HL-60 (cell line): Measurements from ENCODE around the gene SH3BP1.

Experiments used
- DNase-seq, 2 experiments: peaks; one replicate each; pipeline ENCODE4 v3.0.0-alpha.2; 2010 to 2020; ENCODE audit warnings: low read depth in 1 of 2, low spot score in 1 of 2
- H3K27ac ChIP-seq: fragments of 250-450 bp; sonication (Bioruptor Pico); replicated peaks from 2 replicates; pipeline ENCODE4 v1.5.1; 2020; ENCODE audit warnings: mild to moderate bottlenecking, moderate library complexity
- H3K27me3 ChIP-seq: fragments of 250-450 bp; sonication (Bioruptor Pico); 2 replicates; pipeline ENCODE4 v1.5.1; 2021; ENCODE audit warnings: mild to moderate bottlenecking, moderate library complexity; ENCODE audit not compliant: insufficient read depth, poor library complexity, severe bottlenecking
- H3K4me3 ChIP-seq: replicated peaks from 2 replicates; pipeline ENCODE4 v1.5.1; 2011; ENCODE audit warnings: mild to moderate bottlenecking, control low read depth, low read length; ENCODE audit not compliant: insufficient read depth
- GABPA ChIP-seq: IDR thresholded peaks from 2 replicates; pipeline ENCODE4 v1.6.1; 2012; ENCODE audit warnings: low read depth
- POLR2AphosphoS5 ChIP-seq: IDR thresholded peaks from 2 replicates; pipeline ENCODE4 v1.6.1; 2012; ENCODE audit warnings: low read depth
- SPI1 ChIP-seq: IDR thresholded peaks from 2 replicates; pipeline ENCODE4 v1.6.1; 2012; ENCODE audit warnings: low read depth, mild to moderate bottlenecking, borderline replicate concordance
- TF ChIP-seq, protein P1 (sequence below): IDR thresholded peaks from one replicate; pipeline ENCODE4 v1.5.1; 2011; ENCODE audit warnings: low read length, control low read depth, inconsistent platforms; ENCODE audit not compliant: insufficient read depth
- TF ChIP-seq, protein P2 (sequence below): IDR thresholded peaks from 2 replicates; pipeline ENCODE4 v1.6.1; 2012; ENCODE audit warnings: low read depth; ENCODE audit not compliant: insufficient replicate concordance

The SH3BP1 gene

DNA sequence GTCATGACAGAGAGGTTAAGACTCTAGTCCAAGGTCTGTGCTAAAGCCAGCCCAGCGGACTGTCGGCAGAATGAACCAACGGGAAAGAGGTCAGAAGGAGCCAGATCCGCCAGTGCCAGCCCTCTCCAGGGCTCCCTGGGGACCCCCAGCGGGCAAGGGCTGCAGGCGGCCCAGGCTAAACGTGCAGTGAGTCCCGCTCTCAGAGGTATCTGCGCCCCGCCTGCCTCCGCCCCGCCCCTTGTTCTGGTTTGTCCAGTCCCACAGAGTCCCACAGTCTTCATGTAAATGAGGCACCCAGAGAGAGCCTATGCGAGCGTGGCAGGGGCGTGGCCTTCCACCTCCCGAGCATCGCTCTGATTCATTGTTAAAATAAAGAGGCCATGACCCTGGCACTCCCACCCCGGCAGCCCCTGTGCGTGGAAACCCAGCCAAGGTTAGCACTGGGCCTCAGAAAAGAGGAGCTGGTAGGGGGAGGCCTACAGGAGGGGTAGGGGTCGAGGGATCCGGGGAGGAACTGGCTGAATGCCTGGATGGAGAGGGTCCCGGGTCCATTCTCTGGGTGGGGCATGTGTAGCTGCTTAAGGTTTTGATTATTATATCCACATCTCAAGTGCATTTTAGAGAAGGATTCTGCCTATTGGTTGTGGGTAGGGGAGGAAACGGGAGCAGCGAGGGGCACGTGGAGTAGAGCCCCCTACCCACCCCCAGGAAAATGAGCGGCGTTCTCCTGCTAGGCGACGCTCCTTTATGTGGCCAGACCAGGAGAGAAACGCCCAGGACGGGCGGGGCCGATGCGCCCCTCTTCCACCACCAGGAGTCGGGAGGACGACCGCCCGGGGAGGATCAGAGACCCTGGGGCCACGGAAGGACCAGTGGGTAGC is 57.4 kb downstream of the SH3BP1 start, which contains the start of gene TRIOBP:
TSS of gene TRIOBP (plus strand) at position 392 of the 881 bp plus-strand sequence. CDS start 4,318 bp downstream, outside the sequence.
- H3K27me3 ChIP-seq: no peaks in the 10 kb centered on the region
- DNase-seq: no peak
- TF ChIP-seq, protein P1, sequence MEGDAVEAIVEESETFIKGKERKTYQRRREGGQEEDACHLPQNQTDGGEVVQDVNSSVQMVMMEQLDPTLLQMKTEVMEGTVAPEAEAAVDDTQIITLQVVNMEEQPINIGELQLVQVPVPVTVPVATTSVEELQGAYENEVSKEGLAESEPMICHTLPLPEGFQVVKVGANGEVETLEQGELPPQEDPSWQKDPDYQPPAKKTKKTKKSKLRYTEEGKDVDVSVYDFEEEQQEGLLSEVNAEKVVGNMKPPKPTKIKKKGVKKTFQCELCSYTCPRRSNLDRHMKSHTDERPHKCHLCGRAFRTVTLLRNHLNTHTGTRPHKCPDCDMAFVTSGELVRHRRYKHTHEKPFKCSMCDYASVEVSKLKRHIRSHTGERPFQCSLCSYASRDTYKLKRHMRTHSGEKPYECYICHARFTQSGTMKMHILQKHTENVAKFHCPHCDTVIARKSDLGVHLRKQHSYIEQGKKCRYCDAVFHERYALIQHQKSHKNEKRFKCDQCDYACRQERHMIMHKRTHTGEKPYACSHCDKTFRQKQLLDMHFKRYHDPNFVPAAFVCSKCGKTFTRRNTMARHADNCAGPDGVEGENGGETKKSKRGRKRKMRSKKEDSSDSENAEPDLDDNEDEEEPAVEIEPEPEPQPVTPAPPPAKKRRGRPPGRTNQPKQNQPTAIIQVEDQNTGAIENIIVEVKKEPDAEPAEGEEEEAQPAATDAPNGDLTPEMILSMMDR: no peak
- TF ChIP-seq SPI1 (no peak), GABPA (no peak), POLR2AphosphoS5 (no peak)
- TF ChIP-seq, protein P2, sequence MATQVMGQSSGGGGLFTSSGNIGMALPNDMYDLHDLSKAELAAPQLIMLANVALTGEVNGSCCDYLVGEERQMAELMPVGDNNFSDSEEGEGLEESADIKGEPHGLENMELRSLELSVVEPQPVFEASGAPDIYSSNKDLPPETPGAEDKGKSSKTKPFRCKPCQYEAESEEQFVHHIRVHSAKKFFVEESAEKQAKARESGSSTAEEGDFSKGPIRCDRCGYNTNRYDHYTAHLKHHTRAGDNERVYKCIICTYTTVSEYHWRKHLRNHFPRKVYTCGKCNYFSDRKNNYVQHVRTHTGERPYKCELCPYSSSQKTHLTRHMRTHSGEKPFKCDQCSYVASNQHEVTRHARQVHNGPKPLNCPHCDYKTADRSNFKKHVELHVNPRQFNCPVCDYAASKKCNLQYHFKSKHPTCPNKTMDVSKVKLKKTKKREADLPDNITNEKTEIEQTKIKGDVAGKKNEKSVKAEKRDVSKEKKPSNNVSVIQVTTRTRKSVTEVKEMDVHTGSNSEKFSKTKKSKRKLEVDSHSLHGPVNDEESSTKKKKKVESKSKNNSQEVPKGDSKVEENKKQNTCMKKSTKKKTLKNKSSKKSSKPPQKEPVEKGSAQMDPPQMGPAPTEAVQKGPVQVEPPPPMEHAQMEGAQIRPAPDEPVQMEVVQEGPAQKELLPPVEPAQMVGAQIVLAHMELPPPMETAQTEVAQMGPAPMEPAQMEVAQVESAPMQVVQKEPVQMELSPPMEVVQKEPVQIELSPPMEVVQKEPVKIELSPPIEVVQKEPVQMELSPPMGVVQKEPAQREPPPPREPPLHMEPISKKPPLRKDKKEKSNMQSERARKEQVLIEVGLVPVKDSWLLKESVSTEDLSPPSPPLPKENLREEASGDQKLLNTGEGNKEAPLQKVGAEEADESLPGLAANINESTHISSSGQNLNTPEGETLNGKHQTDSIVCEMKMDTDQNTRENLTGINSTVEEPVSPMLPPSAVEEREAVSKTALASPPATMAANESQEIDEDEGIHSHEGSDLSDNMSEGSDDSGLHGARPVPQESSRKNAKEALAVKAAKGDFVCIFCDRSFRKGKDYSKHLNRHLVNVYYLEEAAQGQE: no peak
- H3K27ac ChIP-seq: no peak within 1 kb of the TSS
- no peak within 1 kb of the TSS for H3K4me3 ChIP-seq

DNA sequence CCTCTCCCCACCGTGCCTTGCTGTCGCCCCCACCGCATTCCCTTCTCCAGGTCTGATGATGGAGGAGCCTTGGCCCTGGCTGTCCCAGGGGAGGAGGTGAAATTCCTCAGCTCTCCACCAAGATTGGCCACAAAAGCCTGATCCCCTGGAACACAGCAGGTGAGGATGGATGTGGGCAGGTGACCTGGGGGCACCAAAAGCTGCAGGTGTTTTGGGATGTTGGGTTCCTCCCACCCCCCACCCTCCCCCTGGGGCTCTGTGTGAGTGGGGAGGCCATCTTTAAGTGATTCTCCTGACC is 58.0 kb downstream of the SH3BP1 start:
- Histone ChIP-seq H3K27ac (no peak overlapping the region), H3K4me3 (no peak overlapping the region)

DNA sequence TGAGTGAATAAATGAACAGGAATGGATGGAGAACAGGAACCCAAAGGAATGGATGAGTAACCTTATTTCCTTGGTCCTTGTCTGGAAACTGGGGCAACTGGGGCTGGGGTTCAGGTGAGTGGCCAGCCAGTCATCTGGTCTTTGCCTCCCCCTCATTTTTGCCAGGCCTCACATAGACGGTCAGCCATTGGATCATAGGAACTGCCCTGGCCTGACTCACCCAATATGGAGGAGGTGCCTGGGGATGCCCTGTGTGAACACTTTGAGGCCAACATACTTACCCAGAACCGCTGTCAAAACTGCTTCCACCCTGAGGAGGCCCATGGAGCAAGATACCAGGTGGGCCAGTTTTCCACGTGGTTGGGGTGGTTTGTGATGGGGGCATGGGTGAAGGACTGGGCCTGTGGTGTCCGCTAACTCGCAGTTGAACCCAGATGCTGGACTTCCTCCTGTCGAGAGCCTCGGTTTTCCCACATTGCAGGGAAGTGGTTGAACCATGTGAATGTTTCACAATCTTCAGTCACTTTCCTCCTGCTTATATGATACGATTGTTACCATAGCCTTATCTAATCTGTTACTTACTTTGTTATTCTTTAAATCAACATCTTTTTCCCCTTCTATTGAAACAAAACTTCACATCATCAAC is 61.8 kb downstream of the SH3BP1 start:
- Histone ChIP-seq H3K4me3 (no peak overlapping the region), H3K27ac (peak overlapping the region; percentile 37), H3K27me3 (no peaks in the 10 kb centered on the region)
- TF ChIP-seq, protein P1: no peak
- TF ChIP-seq SPI1 (peak; percentile 93), POLR2AphosphoS5 (peak; percentile 70), GABPA (no peak)
- TF ChIP-seq, protein P2: peak; percentile 39
- DNase-seq: peak; percentile 80 to 90

More for the DNA sequence above, 58.0 kb downstream of the SH3BP1 start:
- DNase-seq: no peak
- TF ChIP-seq, protein P1: no peak
- TF ChIP-seq, protein P2: no peak
- TF ChIP-seq SPI1: no peak
- TF ChIP-seq GABPA: no peak
- TF ChIP-seq POLR2AphosphoS5: no peak
- H3K27me3 ChIP-seq: no peaks in the 10 kb centered on the region
